HG03460 (cell line): Measurements from ENCODE around the gene GRK1.
"Not testable (repeated sequence)": the region's sequence is repeated elsewhere in the genome, so short reads cannot be mapped to it uniquely, and the experiment has no call there.

Experiments
- ATAC-seq: cut with Tn5 transposase; IDR thresholded peaks from one replicate; pipeline ENCODE4 v1.9.1; 2021; ENCODE audit not compliant: unreplicated experiment

Gene GRK1

DNA sequence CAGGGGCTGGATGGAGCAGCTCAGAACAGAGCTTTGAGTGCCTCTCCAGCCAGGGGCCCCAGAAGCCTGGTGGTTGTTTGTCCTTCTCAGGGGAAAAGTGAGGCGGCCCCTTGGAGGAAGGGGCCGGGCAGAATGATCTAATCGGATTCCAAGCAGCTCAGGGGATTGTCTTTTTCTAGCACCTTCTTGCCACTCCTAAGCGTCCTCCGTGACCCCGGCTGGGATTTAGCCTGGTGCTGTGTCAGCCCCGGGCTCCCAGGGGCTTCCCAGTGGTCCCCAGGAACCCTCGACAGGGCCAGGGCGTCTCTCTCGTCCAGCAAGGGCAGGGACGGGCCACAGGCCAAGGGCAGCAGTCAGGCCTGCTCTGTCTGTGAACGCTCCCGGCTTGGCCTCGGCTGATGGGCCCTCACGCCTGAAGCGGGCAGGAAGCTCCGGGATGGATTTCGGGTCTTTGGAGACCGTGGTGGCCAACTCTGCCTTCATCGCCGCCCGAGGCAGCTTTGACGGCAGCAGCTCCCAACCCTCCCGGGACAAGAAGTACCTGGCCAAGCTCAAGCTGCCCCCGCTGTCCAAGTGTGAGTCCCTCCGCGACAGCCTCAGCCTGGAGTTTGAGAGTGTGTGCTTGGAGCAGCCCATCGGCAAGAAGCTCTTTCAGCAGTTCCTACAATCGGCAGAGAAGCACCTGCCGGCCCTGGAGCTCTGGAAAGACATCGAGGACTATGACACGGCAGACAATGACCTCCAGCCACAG, at the start of gene GRK1:
Gene GRK1 (plus strand): TSS at position 269 of the 751 bp plus-strand sequence. CDS start 168 bp downstream, at position 437.
- no peak for ATAC-seq

DNA sequence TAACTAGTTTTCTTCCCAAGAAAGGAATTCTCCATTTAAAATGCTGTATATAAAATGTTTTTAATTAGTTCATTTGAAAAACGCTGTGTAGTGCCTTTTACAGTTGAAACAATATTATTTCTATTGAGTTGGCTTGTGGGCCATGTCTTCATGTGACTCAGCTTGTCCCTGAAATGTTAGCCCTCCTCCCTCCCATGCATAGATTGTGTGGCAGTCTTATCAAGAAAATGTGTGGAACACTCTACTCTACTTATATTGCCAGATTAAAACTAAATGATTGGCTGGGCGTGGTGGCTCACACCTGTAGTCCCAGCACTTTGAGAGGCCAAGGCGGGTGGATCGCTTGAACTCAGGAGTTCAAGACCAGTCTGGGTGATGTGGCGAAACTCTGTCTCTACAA, 49.1 kb upstream of the GRK1 start:
- no peak for ATAC-seq

GRCh38 chr13:113618455-113618854, 48.6 kb upstream of the GRK1 start:
- no peak for ATAC-seq

DNA sequence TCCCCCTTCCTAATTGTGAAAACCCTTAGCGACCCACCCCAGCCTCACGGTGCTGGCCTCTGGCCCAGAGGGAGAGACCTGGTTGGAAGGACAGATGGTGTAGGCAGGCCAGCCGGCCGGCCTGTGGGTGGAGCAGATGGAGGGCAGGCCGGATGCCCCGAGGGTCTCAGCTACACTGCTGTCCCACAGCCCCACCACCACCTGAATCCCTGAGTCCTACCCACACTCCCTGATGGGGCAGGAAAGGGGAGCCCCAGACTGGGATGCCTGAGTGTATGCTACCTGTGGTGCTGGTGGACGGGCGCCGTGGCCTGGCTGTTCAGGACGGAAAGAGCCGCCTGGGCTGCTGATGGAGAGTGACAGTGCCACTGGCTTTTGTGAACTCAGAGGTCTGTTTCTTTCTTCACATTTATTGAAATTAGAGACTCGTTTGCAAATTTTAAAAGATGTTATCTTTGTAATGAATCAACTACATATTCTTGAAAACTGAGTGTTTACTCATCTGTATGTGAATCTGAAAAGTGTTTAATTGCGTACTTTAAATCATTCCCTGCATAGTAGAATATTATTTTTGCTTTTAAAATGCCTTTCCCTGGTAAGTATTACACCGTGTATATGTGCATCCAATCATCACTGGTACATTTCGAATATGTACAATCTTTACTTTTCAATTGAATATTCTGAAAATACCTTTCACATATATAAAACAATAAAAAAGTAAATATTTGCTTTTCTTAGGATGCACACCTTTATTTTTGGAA, 46.8 kb upstream of the GRK1 start:
- no peak for ATAC-seq

GRCh38 chr13:113621046-113621445, 46.0 kb upstream of the GRK1 start:
- ATAC-seq, result no peak

DNA sequence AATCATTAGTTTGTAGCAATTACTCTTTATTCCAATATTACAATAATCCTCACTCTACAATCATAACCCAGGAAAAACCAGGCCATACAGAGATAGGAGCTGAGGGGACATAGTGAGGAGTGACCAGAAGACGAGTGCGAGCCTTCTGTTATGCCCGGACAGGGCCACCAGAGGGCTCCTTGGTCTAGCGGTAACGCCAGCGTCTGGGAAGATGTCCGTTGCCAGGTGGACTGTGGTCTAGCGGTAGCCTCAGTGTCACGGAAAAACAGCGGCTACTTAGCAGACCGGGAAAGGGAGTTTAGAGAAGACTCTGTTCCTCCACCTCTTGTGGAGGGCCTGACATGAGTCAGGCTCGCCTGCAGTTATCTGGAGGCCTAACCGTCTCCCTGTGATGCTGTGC, 45.5 kb upstream of the GRK1 start:
- not testable (repeated sequence) for ATAC-seq

DNA sequence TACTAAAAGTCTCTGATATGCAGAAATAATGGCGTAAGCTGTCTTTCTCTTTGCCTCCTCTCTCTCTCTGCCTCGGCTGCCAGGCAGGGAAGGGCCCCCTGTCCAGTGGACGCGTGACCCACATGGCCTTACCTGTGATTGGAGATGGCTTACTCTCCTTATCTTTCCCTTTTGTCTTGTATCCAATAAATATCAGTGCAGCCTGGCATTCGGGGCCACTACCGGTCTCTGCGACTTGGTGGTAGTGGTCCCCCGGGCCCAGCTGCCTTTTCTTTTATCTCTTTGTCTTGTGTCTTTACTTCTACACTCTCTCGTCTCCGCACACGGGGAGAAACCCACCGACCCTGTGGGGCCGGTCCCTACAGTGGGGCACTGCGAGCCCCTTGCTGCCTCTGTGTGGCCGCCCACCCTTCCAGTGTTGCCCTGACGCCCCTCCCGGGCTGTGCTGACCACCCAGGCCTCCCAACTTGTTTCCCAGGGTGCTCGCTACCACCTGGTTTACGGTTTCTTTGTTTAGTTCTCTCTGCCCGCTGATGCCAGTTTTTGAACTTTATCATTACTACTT, 45.0 kb upstream of the GRK1 start:
- not testable (repeated sequence) for ATAC-seq

DNA sequence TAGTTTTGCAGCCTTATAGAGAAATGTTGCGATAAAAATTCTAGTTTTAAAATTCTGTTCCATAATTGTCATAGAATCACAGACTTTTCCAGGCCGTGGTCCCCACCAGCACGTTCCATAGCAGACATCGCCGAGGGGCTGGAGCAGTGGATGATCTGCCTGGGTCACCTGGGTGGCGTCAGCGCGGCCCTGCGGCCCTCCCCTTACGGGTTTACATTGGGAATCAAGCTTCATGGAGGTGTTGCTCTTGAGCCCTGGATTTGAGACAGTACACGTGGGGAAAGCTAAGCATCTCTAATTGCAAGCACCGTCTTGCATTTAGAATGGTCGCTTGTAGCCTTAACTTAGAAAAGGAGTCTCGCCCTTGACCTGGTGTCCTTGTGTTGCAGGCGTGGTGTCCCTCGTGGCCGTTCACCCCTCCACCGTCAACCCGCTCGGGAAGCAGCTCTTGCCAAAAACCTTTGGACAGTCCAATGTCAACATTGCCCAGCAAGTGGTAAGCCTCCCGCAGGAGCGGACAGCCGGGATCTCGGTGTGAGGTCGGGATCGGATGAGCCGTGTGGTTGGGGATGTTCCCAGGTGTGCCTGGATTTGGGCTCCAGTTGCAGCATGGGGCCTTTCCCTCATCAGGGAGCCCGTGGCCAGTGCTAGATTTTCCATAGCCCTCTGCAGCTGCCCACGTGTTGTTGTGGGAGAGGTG, 44.1 kb upstream of the GRK1 start:
- no peak for ATAC-seq

- no peak for ATAC-seq
These were observed 43.4 kb upstream of the GRK1 start for GRCh38 chr13:113623491-113624234.

GRCh38 chr13:113624235-113624587, 42.8 kb upstream of the GRK1 start:
- ATAC-seq, result no peak

DNA sequence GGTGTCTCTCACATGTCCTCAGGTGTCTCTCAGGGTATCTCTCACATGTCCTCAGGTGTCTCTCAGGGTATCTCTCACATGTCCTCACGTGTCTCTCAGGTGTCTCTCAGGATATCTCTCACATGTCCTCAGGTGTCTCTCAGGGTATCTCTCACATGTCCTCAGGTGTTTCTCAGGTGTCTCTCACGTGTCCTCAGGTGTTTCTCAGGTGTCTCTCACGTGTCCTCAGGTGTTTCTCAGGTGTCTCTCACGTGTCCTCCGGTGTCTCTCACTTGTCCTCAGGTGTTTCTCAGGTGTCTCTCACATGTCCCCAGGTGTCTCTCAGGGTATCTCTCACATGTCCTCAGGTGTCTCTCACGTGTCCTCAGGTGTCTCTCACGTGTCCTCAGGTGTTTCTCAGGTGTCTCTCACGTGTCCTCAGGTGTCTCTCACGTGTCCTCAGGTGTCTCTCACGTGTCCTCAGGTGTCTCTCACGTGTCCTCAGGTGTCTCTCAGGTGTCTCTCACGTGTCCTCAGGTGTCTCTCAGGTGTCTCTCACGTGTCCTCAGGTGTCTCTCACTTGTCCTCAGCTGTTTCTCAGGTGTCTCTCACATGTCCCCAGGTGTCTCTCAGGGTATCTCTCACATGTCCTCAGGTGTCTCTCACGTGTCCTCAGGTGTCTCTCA, 42.2 kb upstream of the GRK1 start:
- not testable (repeated sequence) for ATAC-seq

- ATAC-seq, result no peak
These were observed 40.9 kb upstream of the GRK1 start for GRCh38 chr13:113625965-113626721.

- no peak for ATAC-seq
These were observed 39.9 kb upstream of the GRK1 start for GRCh38 chr13:113627136-113627535.

GRCh38 chr13:113628291-113629270, 38.4 kb upstream of the GRK1 start:
- no peak for ATAC-seq

DNA sequence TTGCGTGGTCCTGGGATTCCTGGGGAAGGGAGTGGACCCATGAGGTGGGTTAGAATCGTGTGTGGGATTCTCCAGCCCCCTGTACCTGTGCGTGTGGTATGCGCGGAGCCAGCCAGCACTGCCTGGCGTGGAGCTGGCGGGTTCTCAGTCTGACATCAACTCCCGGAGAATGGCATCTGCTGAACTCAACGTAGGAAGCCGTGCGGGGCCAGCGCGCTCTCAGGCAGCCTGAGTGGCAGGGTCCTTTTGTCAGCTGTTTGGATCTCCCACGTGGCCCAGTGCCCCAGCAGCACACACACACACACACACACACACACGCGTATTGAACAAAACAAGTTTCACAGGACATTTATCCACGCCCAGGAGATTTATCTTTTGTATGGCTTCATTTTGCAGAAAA, 37.2 kb upstream of the GRK1 start:
- ATAC-seq, result no peak

GRCh38 chr13:113630296-113630695, 36.7 kb upstream of the GRK1 start:
- ATAC-seq, result no peak

- ATAC-seq, result no peak
These were observed 36.2 kb upstream of the GRK1 start for GRCh38 chr13:113630804-113631203.

GRCh38 chr13:113631341-113632095, 35.5 kb upstream of the GRK1 start:
- ATAC-seq, result no peak
